Loucy (cell line): ENCODE measurements around the gene SYNM.

Experiments
- H2AFZ ChIP-seq: fragments of 200-600 bp; sonication (generic); 2 replicates; pipeline ENCODE4 v1.6.0; 2016; ENCODE audit warnings: antibody characterized with exemption, mild to moderate bottlenecking, low read length, moderate library complexity
- H3F3A ChIP-seq: fragments of 200-600 bp; 2 replicates; pipeline ENCODE4 v1.6.0; 2016; ENCODE audit warnings: antibody characterized with exemption, low read depth, mild to moderate bottlenecking
- H3K27me3 ChIP-seq: fragments of 200-600 bp; sonication (generic); 2 replicates; pipeline ENCODE4 v1.6.1; 2014; ENCODE audit warnings: low read length, mild to moderate bottlenecking; ENCODE audit not compliant: insufficient read depth, poor library complexity, severe bottlenecking
- H3K36me3 ChIP-seq: fragments of 200-600 bp; sonication (generic); 2 replicates; pipeline ENCODE4 v1.6.1; 2016; ENCODE audit warnings: low read length; ENCODE audit not compliant: insufficient read depth
- H3K4me1 ChIP-seq: fragments of 200-600 bp; sonication (generic); 2 replicates; pipeline ENCODE4 v1.5.1; 2014; ENCODE audit warnings: low read length, mild to moderate bottlenecking; ENCODE audit not compliant: insufficient read depth, poor library complexity, severe bottlenecking
- H3K4me2 ChIP-seq: fragments of 200-600 bp; sonication (generic); 2 replicates; pipeline ENCODE4 v1.6.0; 2014; ENCODE audit warnings: antibody characterized with exemption, low read length, low read depth, mild to moderate bottlenecking; ENCODE audit not compliant: poor library complexity, severe bottlenecking
- H3K4me3 ChIP-seq: fragments of 200-600 bp; sonication (generic); 2 replicates; pipeline ENCODE4 v1.5.1; 2014; ENCODE audit warnings: low read length, mild to moderate bottlenecking, mixed read lengths; ENCODE audit not compliant: poor library complexity, severe bottlenecking
- H3K79me2 ChIP-seq: fragments of 200-600 bp; sonication (generic); 2 replicates; pipeline ENCODE4 v1.6.1; 2014; ENCODE audit warnings: low read length; ENCODE audit not compliant: insufficient read depth
- H3K9ac ChIP-seq: fragments of 200-600 bp; sonication (generic); 2 replicates; pipeline ENCODE4 v1.6.0; 2014; ENCODE audit warnings: mild to moderate bottlenecking, low read depth, low read length, moderate library complexity; ENCODE audit not compliant: poor library complexity, severe bottlenecking
- H3K9me2 ChIP-seq: fragments of 200-600 bp; sonication (generic); replicated peaks from 2 replicates; pipeline ENCODE4 v1.6.1; 2016; ENCODE audit warnings: low read depth, low read length, mixed read lengths
- H3K9me3 ChIP-seq: fragments of 200-600 bp; sonication (generic); 2 replicates; pipeline ENCODE4 v1.6.1; 2014; ENCODE audit warnings: mild to moderate bottlenecking, antibody characterized with exemption, low read length, low read depth; ENCODE audit not compliant: insufficient read depth
- H4K20me1 ChIP-seq: fragments of 200-600 bp; sonication (generic); 2 replicates; pipeline ENCODE4 v1.6.0; 2014; ENCODE audit warnings: antibody characterized with exemption, low read length, mild to moderate bottlenecking; ENCODE audit not compliant: insufficient read depth, poor library complexity, severe bottlenecking
- EZH2phosphoT487 ChIP-seq: fragments of 200-600 bp; IDR thresholded peaks from 2 replicates; pipeline ENCODE4 v1.6.1; 2018; ENCODE audit warnings: antibody characterized with exemption, mild to moderate bottlenecking, moderate library complexity, borderline replicate concordance
- TF ChIP-seq, protein P1 (sequence below): fragments of 200-600 bp; sonication (generic); conservative IDR thresholded peaks from 2 replicates; pipeline ENCODE4 v1.5.1; 2014; ENCODE audit warnings: mild to moderate bottlenecking, antibody characterized with exemption, low read length

The SYNM gene

DNA sequence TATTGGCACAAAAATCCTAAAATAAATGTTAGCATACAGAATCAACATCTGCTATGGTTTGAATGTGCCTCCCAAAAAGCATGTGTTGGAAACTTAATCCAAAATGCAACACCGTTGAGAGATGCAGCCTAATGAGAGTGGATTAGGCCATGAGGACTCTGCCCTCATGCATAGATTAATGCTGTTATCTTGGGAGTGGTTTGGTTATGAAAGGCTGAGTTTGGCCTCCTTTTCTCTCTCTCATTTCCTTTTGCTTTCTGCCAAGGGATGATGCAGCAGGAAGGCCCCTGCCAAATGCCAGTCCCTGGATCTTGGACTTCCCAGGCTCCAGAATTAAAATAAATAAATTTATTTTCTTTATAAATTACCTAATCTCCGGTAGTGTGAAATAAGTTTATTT is 49.4 kb downstream of the SYNM start:
- H3K4me2 ChIP-seq, result no peak overlapping the region
- H3K4me1 ChIP-seq, result no peaks in the 10 kb centered on the region

DNA sequence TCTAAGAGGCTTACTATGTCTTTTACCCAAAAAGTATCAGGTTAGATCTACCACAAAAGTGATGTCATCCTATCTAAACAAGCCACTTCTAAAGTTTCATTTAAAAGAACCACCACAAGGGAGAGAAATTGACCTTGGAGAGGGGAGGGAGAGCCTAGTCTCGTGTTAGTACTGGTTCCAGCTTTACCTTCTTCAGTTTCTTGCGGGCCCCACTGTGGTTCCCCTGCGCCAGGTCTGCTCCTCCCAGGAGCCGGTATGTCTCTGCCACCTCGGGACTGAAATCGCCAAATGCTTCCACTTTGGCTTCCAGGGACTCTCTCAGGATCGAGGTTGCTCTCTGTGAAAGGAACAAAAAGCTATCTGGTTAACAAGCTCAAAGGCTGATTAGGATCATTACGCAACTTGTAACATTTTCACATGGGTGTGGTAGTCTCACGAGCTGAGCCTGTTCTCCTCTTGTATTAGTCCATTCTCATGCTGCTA is 51.1 kb downstream of the SYNM start:
- Histone ChIP-seq H3F3A (no peaks in the 10 kb centered on the region), H3K4me3 (no peak overlapping the region), H4K20me1 (no peaks in the 10 kb centered on the region), H3K4me1 (no peaks in the 10 kb centered on the region), H3K27me3 (no peaks in the 10 kb centered on the region), H3K9ac (no peak overlapping the region), H3K79me2 (no peaks in the 10 kb centered on the region), H3K9me2 (no peaks in the 10 kb centered on the region), H3K36me3 (no peaks in the 10 kb centered on the region), H3K4me2 (no peak overlapping the region), H3K9me3 (no peaks in the 10 kb centered on the region), H2AFZ (no peak overlapping the region)
- TF ChIP-seq, protein P1, sequence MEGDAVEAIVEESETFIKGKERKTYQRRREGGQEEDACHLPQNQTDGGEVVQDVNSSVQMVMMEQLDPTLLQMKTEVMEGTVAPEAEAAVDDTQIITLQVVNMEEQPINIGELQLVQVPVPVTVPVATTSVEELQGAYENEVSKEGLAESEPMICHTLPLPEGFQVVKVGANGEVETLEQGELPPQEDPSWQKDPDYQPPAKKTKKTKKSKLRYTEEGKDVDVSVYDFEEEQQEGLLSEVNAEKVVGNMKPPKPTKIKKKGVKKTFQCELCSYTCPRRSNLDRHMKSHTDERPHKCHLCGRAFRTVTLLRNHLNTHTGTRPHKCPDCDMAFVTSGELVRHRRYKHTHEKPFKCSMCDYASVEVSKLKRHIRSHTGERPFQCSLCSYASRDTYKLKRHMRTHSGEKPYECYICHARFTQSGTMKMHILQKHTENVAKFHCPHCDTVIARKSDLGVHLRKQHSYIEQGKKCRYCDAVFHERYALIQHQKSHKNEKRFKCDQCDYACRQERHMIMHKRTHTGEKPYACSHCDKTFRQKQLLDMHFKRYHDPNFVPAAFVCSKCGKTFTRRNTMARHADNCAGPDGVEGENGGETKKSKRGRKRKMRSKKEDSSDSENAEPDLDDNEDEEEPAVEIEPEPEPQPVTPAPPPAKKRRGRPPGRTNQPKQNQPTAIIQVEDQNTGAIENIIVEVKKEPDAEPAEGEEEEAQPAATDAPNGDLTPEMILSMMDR, result no peak
- no peak for TF ChIP-seq EZH2phosphoT487

More for the DNA sequence above, 49.4 kb downstream of the SYNM start:
- Histone ChIP-seq H3K27me3 (no peaks in the 10 kb centered on the region), H3K9ac (no peak overlapping the region), H3F3A (no peaks in the 10 kb centered on the region), H3K9me3 (no peaks in the 10 kb centered on the region), H3K4me3 (no peak overlapping the region), H3K36me3 (no peaks in the 10 kb centered on the region), H3K79me2 (no peaks in the 10 kb centered on the region), H3K9me2 (no peaks in the 10 kb centered on the region), H4K20me1 (no peaks in the 10 kb centered on the region), H2AFZ (no peak overlapping the region)
- TF ChIP-seq, protein P1, result no peak

DNA sequence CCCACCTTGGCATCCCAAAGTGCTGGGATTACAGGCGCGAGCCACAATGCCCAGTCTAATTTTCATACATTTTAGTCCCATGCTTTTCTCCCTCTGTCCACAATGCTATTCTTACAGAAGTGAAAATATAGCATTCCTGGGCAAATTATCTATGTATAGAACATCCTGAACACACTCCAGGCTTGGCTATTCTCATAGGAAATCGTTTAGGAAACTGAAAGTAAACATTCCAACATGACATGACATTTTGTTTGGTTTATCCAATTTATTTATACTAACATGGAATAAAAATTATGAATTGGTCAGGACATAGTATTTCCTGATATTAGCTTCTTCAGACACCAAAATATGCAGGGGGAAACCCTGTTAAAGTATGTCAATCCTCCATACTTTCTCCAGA is 52.6 kb downstream of the SYNM start:
- Histone ChIP-seq H3K9me2 (no peaks in the 10 kb centered on the region), H3K27me3 (no peaks in the 10 kb centered on the region), H3K4me3 (no peak overlapping the region), H3K9ac (no peak overlapping the region), H3K36me3 (no peaks in the 10 kb centered on the region), H3F3A (no peaks in the 10 kb centered on the region), H3K9me3 (no peaks in the 10 kb centered on the region), H4K20me1 (no peaks in the 10 kb centered on the region), H3K4me1 (no peaks in the 10 kb centered on the region), H3K4me2 (no peak overlapping the region), H3K79me2 (no peaks in the 10 kb centered on the region), H2AFZ (no peak overlapping the region)
- TF ChIP-seq, protein P1, result no peak
- TF ChIP-seq EZH2phosphoT487, result no peak
